IMR-90 (cell line): ENCODE measurements around the gene PRLR. TPM values are rescaled to one million over a fixed set of nuclear protein-coding genes. Genes with fewer than 3 reads are reported as not detected.

Experiments
- ATAC-seq: fragments of 200-7000 bp; cut with Tn5 transposase; 2 replicates; pipeline ENCODE4 v1.9.1; 2020; ENCODE audit warnings: low read depth, mild to moderate bottlenecking, moderate library complexity
- BruUV-seq: library from RNA; stranded (reverse); fragments of 400-500 nt; replicated peaks from 2 replicates; lab custom pipeline; 2021; lab: Mats Ljungman, UMichigan
- CTCF ChIA-PET: fragments of 300-600 bp; formaldehyde crosslinking; extraction: SDS; loops from one replicate; lab custom pipeline; 2021; ENCODE audit warnings: antibody characterized with exemption; lab: Yijun Ruan, JAX
- POLR2A ChIA-PET: fragments of 300-600 bp; sonication (Branson Sonifier 250); formaldehyde crosslinking; loops from one replicate; lab custom pipeline; 2022; ENCODE audit warnings: antibody characterized with exemption; ENCODE audit not compliant: unreplicated experiment; lab: Charles Lee
- DNase-seq: peaks from one replicate; pipeline ENCODE4 v3.0.0; 2013
- H2AFZ ChIP-seq: replicated peaks from 2 replicates; pipeline ENCODE3; 2013; ENCODE audit warnings: low read length, mild to moderate bottlenecking; ENCODE audit not compliant: poor library complexity
- H2AK5ac ChIP-seq: 2 replicates; pipeline ENCODE4 v1.6.1; 2013; ENCODE audit warnings: low read depth, low read length, inconsistent platforms
- H2AK9ac ChIP-seq: replicated peaks from 2 replicates; pipeline ENCODE3; 2013; ENCODE audit warnings: mild to moderate bottlenecking, low read depth, low read length, moderate library complexity; ENCODE audit not compliant: poor library complexity
- H2BK120ac ChIP-seq: 2 replicates; pipeline ENCODE4 v1.6.1; 2013; ENCODE audit warnings: low read depth, low read length, inconsistent platforms
- H2BK15ac ChIP-seq: 3 replicates; pipeline ENCODE4 v1.6.1; 2013; ENCODE audit warnings: low read depth, low read length, inconsistent platforms
- H2BK20ac ChIP-seq: 2 replicates; pipeline ENCODE4 v1.6.1; 2013; ENCODE audit warnings: low read depth, mild to moderate bottlenecking, inconsistent platforms, low read length, moderate library complexity
- H2BK5ac ChIP-seq: 2 replicates; pipeline ENCODE4 v1.6.1; 2013; ENCODE audit warnings: mild to moderate bottlenecking, low read depth, low read length, inconsistent platforms; ENCODE audit not compliant: poor library complexity, severe bottlenecking
- H3K14ac ChIP-seq: replicated peaks from 2 replicates; pipeline ENCODE4 v1.6.1; 2013; ENCODE audit warnings: low read depth, low read length, inconsistent platforms
- H3K18ac ChIP-seq: 2 replicates; pipeline ENCODE4 v1.6.1; 2013; ENCODE audit warnings: low read depth, low read length, control low read depth
- H3K23ac ChIP-seq: 2 replicates; pipeline ENCODE4 v1.6.1; 2013; ENCODE audit warnings: low read depth, low read length, inconsistent platforms
- H3K27ac ChIP-seq: 2 replicates; pipeline ENCODE4 v1.5.1; 2013; ENCODE audit warnings: mild to moderate bottlenecking, control low read depth, low read length; ENCODE audit not compliant: insufficient read depth
- H3K27me3 ChIP-seq: 2 replicates; pipeline ENCODE4 v1.6.1; 2013; ENCODE audit warnings: low read length; ENCODE audit not compliant: control insufficient read depth, insufficient read depth
- H3K36me3 ChIP-seq: 2 replicates; pipeline ENCODE4 v1.6.1; 2013; ENCODE audit warnings: low read length, mixed read lengths; ENCODE audit not compliant: control insufficient read depth, insufficient read depth
- H3K4ac ChIP-seq: 2 replicates; pipeline ENCODE4 v1.6.1; 2013; ENCODE audit warnings: low read depth, low read length, inconsistent platforms
- H3K4me1 ChIP-seq: 2 replicates; pipeline ENCODE4 v1.6.1; 2013; ENCODE audit warnings: low read length, mixed read lengths; ENCODE audit not compliant: control insufficient read depth, insufficient read depth
- H3K4me2 ChIP-seq: 2 replicates; pipeline ENCODE4 v1.6.1; 2013; ENCODE audit warnings: low read depth, mild to moderate bottlenecking, control low read depth, low read length, moderate library complexity
- H3K4me3 ChIP-seq: 2 replicates; pipeline ENCODE4 v1.5.1; 2013; ENCODE audit warnings: low read depth, mild to moderate bottlenecking, control low read depth, low read length, moderate library complexity; ENCODE audit not compliant: insufficient read depth
- H3K56ac ChIP-seq: 2 replicates; pipeline ENCODE4 v1.6.1; 2013; ENCODE audit warnings: low read length, inconsistent platforms; ENCODE audit not compliant: insufficient read depth; ENCODE audit errors: extremely low read depth
- H3K79me1 ChIP-seq, 2 experiments: 2 replicates each; pipeline ENCODE4 v1.6.1; 2013; ENCODE audit warnings: low read length in 2 of 2, inconsistent platforms in 1 of 2, low read depth in 1 of 2
- H3K9ac ChIP-seq: 2 replicates; pipeline ENCODE4 v1.6.1; 2013; ENCODE audit warnings: low read depth, low read length, control low read depth
- H3K9me1 ChIP-seq: 2 replicates; pipeline ENCODE4 v1.6.1; 2013; ENCODE audit warnings: low read length, inconsistent platforms; ENCODE audit not compliant: insufficient read depth
- H3K9me3 ChIP-seq: 2 replicates; pipeline ENCODE4 v1.6.1; 2013; ENCODE audit warnings: low read length; ENCODE audit not compliant: control insufficient read depth, insufficient read depth
- H4K20me1 ChIP-seq: 2 replicates; pipeline ENCODE4 v1.6.1; 2013; ENCODE audit warnings: low read length, inconsistent platforms; ENCODE audit not compliant: insufficient read depth
- H4K5ac ChIP-seq: 2 replicates; pipeline ENCODE4 v1.6.1; 2013; ENCODE audit warnings: mild to moderate bottlenecking, low read depth, low read length, control low read depth
- H4K8ac ChIP-seq, 2 experiments: 2 replicates each; pipeline ENCODE4 v1.6.1; 2013; ENCODE audit warnings: low read depth in 2 of 2, low read length in 2 of 2, control low read depth in 1 of 2, inconsistent platforms in 1 of 2
- H4K91ac ChIP-seq: 2 replicates; pipeline ENCODE4 v1.6.1; 2013; ENCODE audit warnings: low read depth, low read length, inconsistent platforms; ENCODE audit not compliant: insufficient read depth
- BHLHE40 ChIP-seq: fragments of 150-350 bp; IDR thresholded peaks from 2 replicates; pipeline ENCODE4 v1.6.1; 2016; ENCODE audit warnings: mild to moderate bottlenecking, low read depth, low read length
- CEBPB ChIP-seq: IDR thresholded peaks from 2 replicates; pipeline ENCODE4 v1.6.1; 2012; ENCODE audit warnings: low read depth, low read length, improper control_type of control experiment
- CHD1 ChIP-seq: IDR thresholded peaks from 2 replicates; pipeline ENCODE4 v1.6.1; 2012; ENCODE audit warnings: low read depth, low read length, improper control_type of control experiment
- ELK1 ChIP-seq: fragments of 150-350 bp; IDR thresholded peaks from 2 replicates; pipeline ENCODE4 v1.6.1; 2016; ENCODE audit warnings: low read depth, mild to moderate bottlenecking, low read length, moderate library complexity, borderline replicate concordance
- FOS ChIP-seq: fragments of 150-350 bp; IDR thresholded peaks from 2 replicates; pipeline ENCODE4 v1.6.1; 2016; ENCODE audit warnings: low read depth, low read length
- MAFK ChIP-seq: IDR thresholded peaks from 2 replicates; pipeline ENCODE4 v1.6.1; 2012; ENCODE audit warnings: low read depth, low read length, improper control_type of control experiment
- MAZ ChIP-seq: IDR thresholded peaks from 2 replicates; pipeline ENCODE4 v1.6.1; 2012; ENCODE audit warnings: low read depth, mild to moderate bottlenecking, low read length, improper control_type of control experiment, moderate library complexity, borderline replicate concordance
- MXI1 ChIP-seq: IDR thresholded peaks from 2 replicates; pipeline ENCODE4 v1.6.1; 2012; ENCODE audit warnings: low read depth, mild to moderate bottlenecking, low read length, moderate library complexity, borderline replicate concordance
- NFE2L2 ChIP-seq: fragments of 150-350 bp; IDR thresholded peaks from 2 replicates; pipeline ENCODE4 v1.6.1; 2016; ENCODE audit warnings: low read depth, mild to moderate bottlenecking, low read length
- POLR2A ChIP-seq: IDR thresholded peaks from 2 replicates; pipeline ENCODE4 v1.6.1; 2012; ENCODE audit warnings: mild to moderate bottlenecking, low read depth, low read length
- RAD21 ChIP-seq: IDR thresholded peaks from 2 replicates; pipeline ENCODE4 v1.6.1; 2012; ENCODE audit warnings: low read length, improper control_type of control experiment
- RCOR1 ChIP-seq: IDR thresholded peaks from 2 replicates; pipeline ENCODE4 v1.6.1; 2012; ENCODE audit warnings: mild to moderate bottlenecking, low read length, improper control_type of control experiment; ENCODE audit not compliant: insufficient replicate concordance
- RFX5 ChIP-seq: IDR thresholded peaks from 2 replicates; pipeline ENCODE4 v1.8.0; 2012; ENCODE audit warnings: low read depth, mild to moderate bottlenecking, low read length, moderate library complexity
- SMC3 ChIP-seq: fragments of 150-350 bp; IDR thresholded peaks from 2 replicates; pipeline ENCODE4 v1.6.1; 2016; ENCODE audit warnings: low read depth, mild to moderate bottlenecking, antibody characterized with exemption, low read length, moderate library complexity
- USF2 ChIP-seq: fragments of 150-350 bp; IDR thresholded peaks from 2 replicates; pipeline ENCODE4 v1.6.1; 2017; ENCODE audit warnings: mild to moderate bottlenecking, antibody characterized with exemption, low read length, low read depth
- WGBS, 2 experiments: methylation state at CpG; one replicate each; pipeline versions ENCODE4 v1.1.5 to v1.1.7; 2013; ENCODE audit warnings: missing lambda C conversion rate in 2 of 2; ENCODE audit not compliant: insufficient read length in 1 of 2; ENCODE audit errors: extremely low coverage in 2 of 2; 5-methylcytosine and 5-hydroxymethylcytosine counted together
- dilution Hi-C: fragments of 300-500 bp; cut with HindIII; formaldehyde crosslinking; loops from one replicate; pipeline ENCODE4 v1.14.3; 2018; ENCODE audit warnings: low sequenced_read_pairs; ENCODE audit not compliant: unreplicated experiment
- in situ Hi-C: fragments of 300-500 bp; cut with MboI; formaldehyde crosslinking; loops from 3 replicates; pipeline ENCODE4 v1.14.3; 2019; ENCODE audit warnings: low sequenced_read_pairs, inconsistent platforms, mixed read lengths
- intact Hi-C: fragments of 100-400 bp; cut with micrococcal nuclease; formaldehyde crosslinking; loops from 2 replicates; pipeline ENCODE4 v1.10.0; 2022
- polyA plus RNA-seq, 3 experiments: library from polyadenylated mRNA; depleted of rRNA; stranded (reverse); fragments of >200 nt; gene quantifications; 2 replicates each; pipeline ENCODE4 v1.2.3, GENCODE V29; 2012; ENCODE audit warnings: low replicate concordance in 1 of 3
- total RNA-seq: library from RNA; depleted of rRNA; stranded (reverse); fragments of >200 nt; gene quantifications from 2 replicates; pipeline ENCODE4 v1.2.3, GENCODE V29; 2012
- TF ChIP-seq, protein P1 (sequence below): conservative IDR thresholded peaks from 2 replicates; pipeline ENCODE4 v1.5.1; 2012; ENCODE audit warnings: mild to moderate bottlenecking, low read depth, low read length, improper control_type of control experiment

The PRLR gene
- total and polyA plus RNA-seq, 2 of the 4 experiments (the other 2 are of a cell fraction), result 0.24 to 0.54 TPM

DNA sequence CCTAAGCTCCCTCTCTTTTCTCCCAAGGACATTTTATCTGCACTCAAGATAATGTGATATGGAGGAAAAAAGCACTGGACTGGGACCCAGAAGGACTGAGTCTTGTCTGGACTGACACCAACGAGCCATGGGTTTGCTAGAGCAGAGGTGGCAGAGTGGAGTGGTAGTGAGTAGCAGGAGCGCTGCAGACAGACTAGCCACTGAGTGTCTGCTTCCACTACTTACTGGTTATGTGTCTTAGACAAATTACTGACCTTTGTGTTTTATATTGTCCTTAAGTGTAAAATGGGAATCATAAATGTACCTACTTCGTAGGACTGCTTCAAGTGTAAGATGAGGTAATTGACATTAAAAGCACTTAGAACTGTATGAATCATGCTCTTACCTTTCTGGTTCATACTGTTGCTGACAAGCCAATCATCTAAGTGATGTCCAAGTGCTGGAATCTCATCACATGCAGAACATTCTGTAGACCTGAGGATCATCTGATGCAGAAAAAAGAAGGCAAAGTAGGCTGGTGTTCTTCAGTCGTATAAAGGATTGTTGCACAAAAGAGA is 12.5 kb upstream of the PRLR start:
- dilution Hi-C loops, result no loop called here
- CTCF ChIA-PET, result no interaction called here
- no peak for DNase-seq

More for the DNA sequence above, 12.5 kb upstream of the PRLR start:
- no peaks in the 10 kb centered on the region for H3K27me3 ChIP-seq
- TF ChIP-seq ELK1, result no peak
- TF ChIP-seq, protein P1, sequence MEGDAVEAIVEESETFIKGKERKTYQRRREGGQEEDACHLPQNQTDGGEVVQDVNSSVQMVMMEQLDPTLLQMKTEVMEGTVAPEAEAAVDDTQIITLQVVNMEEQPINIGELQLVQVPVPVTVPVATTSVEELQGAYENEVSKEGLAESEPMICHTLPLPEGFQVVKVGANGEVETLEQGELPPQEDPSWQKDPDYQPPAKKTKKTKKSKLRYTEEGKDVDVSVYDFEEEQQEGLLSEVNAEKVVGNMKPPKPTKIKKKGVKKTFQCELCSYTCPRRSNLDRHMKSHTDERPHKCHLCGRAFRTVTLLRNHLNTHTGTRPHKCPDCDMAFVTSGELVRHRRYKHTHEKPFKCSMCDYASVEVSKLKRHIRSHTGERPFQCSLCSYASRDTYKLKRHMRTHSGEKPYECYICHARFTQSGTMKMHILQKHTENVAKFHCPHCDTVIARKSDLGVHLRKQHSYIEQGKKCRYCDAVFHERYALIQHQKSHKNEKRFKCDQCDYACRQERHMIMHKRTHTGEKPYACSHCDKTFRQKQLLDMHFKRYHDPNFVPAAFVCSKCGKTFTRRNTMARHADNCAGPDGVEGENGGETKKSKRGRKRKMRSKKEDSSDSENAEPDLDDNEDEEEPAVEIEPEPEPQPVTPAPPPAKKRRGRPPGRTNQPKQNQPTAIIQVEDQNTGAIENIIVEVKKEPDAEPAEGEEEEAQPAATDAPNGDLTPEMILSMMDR, result no peak
- TF ChIP-seq NFE2L2, result no peak
- no peak for TF ChIP-seq SMC3
- no peak for TF ChIP-seq MAZ
- TF ChIP-seq RAD21, result no peak
- no peak for TF ChIP-seq MXI1
- no peak for TF ChIP-seq POLR2A
- TF ChIP-seq RCOR1, result no peak
- TF ChIP-seq CHD1, result no peak
- no peak for TF ChIP-seq RFX5
- no peak for TF ChIP-seq FOS
- TF ChIP-seq USF2, result no peak
- TF ChIP-seq BHLHE40, result no peak
- no peak for TF ChIP-seq MAFK
- TF ChIP-seq CEBPB, result no peak
- no peak overlapping the region for H3K27ac ChIP-seq
- H3K56ac ChIP-seq, result no peak overlapping the region
- H4K20me1 ChIP-seq, result no peaks in the 10 kb centered on the region
- POLR2A ChIA-PET, result no interaction called here
- no peak overlapping the region for H3K9ac ChIP-seq
- H2BK120ac ChIP-seq, result no peak overlapping the region
- H2BK5ac ChIP-seq, result no peak overlapping the region
- 56% methylated on average over 2 of the region's 4 CpGs; no CpG with 5 or more reads in 1 of the 2 experiments for WGBS, 2 experiments
- ATAC-seq, result no peak
- H3K9me3 ChIP-seq, result no peaks in the 10 kb centered on the region
- H3K4me2 ChIP-seq, result no peak overlapping the region
- H3K4me1 ChIP-seq, result no peaks in the 10 kb centered on the region
- no peaks in the 10 kb centered on the region for H3K9me1 ChIP-seq
- intact Hi-C loops (no loop called here), in situ Hi-C loops (no loop called here)
- H4K5ac ChIP-seq, result no peak overlapping the region
- H2BK20ac ChIP-seq, result no peak overlapping the region
- no peak overlapping the region for H3K14ac ChIP-seq
- H4K8ac ChIP-seq, result no peak overlapping the region
- H2AK5ac ChIP-seq, result no peak overlapping the region
- H3K79me1 ChIP-seq, result no peaks in the 10 kb centered on the region
- H2AK9ac ChIP-seq, result no peak overlapping the region
- no peak overlapping the region for H4K91ac ChIP-seq
- H2AFZ ChIP-seq, result no peak overlapping the region
- H3K4me3 ChIP-seq, result no peak overlapping the region
- H2BK15ac ChIP-seq, result no peak overlapping the region
- no TSS peak for BruUV-seq
- H3K36me3 ChIP-seq, result no peaks in the 10 kb centered on the region
- no peak overlapping the region for H3K23ac ChIP-seq
- no peak overlapping the region for H3K4ac ChIP-seq
- H3K18ac ChIP-seq, result no peak overlapping the region
